IPS-15b (cell line): ENCODE measurements around the gene CRIM1.

Experiments
- H3K27me3 ChIP-seq: one replicate; pipeline ENCODE4 v1.6.1; 2013; ENCODE audit warnings: low read length; ENCODE audit not compliant: control insufficient read depth, insufficient read depth
- H3K36me3 ChIP-seq: one replicate; pipeline ENCODE4 v1.6.1; 2013; ENCODE audit warnings: low read length; ENCODE audit not compliant: control insufficient read depth, insufficient read depth
- H3K4me1 ChIP-seq: one replicate; pipeline ENCODE4 v1.6.1; 2013; ENCODE audit warnings: mild to moderate bottlenecking, low read length; ENCODE audit not compliant: control insufficient read depth, insufficient read depth
- H3K4me3 ChIP-seq: one replicate; pipeline ENCODE4 v1.5.1; 2013; ENCODE audit warnings: low read depth, low read length
- H3K9ac ChIP-seq: one replicate; pipeline ENCODE4 v1.6.1; 2013; ENCODE audit warnings: low read depth, mild to moderate bottlenecking, low read length
- H3K9me3 ChIP-seq: one replicate; pipeline ENCODE4 v1.6.1; 2013; ENCODE audit warnings: mild to moderate bottlenecking, low read length; ENCODE audit not compliant: control insufficient read depth, insufficient read depth

CRIM1 gene

DNA sequence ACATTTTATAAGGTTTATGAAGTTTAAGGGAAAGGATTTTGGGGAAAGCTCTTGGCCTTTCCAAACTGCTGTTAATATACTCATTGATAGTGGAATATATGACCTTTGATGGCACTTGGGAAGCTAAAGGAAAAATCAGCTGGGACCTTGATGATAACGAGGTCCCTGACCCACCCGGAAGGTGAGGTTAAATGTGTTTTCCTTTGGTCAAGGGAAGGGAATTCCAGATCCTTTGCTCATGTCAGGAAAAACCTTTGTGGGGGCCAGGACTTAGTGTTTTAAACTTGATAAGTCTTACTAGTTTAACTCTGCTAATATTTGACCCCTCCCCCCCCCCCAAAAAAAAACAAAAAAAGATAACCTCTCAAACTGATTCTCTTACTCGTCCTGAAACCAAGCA lies 50.7 kb downstream of the CRIM1 start:
- Histone ChIP-seq H3K27me3 (no peaks in the 10 kb centered on the region), H3K4me1 (peaks cover 24% of the 10 kb centered on the region), H3K9ac (no peak overlapping the region), H3K36me3 (no peaks in the 10 kb centered on the region), H3K4me3 (no peak overlapping the region), H3K9me3 (no peaks in the 10 kb centered on the region)

DNA sequence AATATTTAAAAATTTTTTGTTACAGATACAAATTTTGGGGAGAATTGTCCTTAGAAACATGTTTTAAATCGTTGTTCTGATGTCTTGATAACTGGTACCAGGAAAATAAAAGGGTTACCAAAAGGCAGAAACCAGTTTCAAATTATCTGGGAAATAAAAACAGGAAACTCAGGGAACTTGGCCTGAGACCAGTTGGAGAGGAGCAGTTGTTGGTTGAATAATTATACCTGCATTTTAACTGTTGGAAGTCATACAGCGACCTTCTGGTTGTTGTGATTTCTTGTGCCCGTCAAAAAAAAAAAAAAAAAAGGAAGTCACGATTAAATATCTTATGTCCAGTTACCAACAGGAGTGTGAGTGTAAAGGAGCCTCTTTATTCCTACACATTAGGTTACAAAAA lies 51.8 kb downstream of the CRIM1 start:
- Histone ChIP-seq H3K4me3 (no peak overlapping the region), H3K36me3 (no peaks in the 10 kb centered on the region), H3K27me3 (no peaks in the 10 kb centered on the region), H3K4me1 (peaks cover 30% of the 10 kb centered on the region), H3K9me3 (no peaks in the 10 kb centered on the region), H3K9ac (no peak overlapping the region)

DNA sequence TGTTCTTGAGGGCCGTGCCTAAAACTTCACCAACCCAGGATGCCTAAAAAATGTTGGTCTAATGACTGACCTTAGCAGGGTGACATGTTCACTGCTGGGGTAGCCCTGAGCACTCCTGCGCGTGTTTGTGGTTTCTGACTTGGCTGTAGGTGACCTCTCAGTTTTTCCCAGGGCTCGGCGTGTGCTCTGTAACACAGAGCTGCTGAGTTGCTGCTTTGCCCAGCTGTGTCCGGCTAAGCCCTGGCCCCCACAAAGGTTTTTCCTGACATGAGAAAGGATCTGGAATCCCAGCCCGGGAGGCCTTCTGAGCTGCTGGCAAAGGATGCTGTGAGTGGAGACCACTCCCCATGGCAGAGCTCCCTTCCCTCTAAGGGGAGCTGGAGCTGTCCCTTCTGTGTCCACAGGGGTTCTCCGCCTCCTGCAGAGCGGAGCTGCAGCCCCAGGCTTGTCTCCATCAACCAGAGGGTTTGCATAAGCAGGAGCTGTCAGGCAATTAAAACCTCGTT lies 52.7 kb downstream of the CRIM1 start:
- H3K27me3 ChIP-seq: no peaks in the 10 kb centered on the region
- H3K9me3 ChIP-seq: no peaks in the 10 kb centered on the region
- no peak overlapping the region for H3K9ac ChIP-seq
- H3K4me1 ChIP-seq: peaks cover 33% of the 10 kb centered on the region
- no peak overlapping the region for H3K4me3 ChIP-seq
- no peaks in the 10 kb centered on the region for H3K36me3 ChIP-seq

DNA sequence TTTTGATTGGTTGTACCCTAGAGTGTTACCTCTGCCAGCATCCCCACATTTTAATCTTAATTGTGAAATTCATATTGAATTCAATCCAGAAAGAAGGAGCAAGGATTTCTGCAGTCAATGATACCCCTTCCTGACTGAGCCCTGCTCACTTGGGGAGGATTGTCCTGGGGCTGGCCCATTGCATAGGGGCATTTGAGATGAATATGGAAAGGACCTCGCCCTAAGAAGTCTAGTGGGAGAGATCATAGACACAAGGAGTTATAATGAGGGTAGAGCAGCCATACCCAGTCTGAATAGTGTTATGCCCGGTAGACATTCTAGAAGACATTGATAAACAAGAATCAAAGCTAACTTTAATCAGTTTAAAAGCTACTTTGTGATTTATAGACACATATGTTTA lies 53.8 kb downstream of the CRIM1 start:
- Histone ChIP-seq H3K27me3 (no peaks in the 10 kb centered on the region), H3K4me3 (no peak overlapping the region), H3K4me1 (peaks cover 35% of the 10 kb centered on the region), H3K9me3 (no peaks in the 10 kb centered on the region), H3K9ac (no peak overlapping the region), H3K36me3 (no peaks in the 10 kb centered on the region)

DNA sequence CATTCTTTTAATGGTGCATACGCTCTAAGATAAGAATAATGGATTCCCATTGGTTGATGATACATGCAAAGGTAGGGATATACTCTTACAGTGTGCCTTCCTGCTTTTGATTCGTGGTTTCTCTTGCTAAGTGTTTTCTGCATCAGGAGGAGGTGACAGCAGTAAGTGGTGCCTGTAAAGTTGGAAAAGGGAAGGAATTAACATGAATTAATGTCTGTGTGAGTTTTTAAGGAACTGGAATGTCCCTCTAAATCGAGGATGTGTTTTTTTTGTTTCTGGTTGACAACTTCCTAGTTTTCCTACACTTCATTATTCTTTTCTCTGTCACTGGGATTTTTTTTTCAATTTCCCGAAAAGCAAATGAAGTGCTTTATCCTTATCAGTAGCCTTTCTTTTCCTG lies 54.4 kb downstream of the CRIM1 start:
- Histone ChIP-seq H3K4me3 (no peak overlapping the region), H3K4me1 (peaks cover 35% of the 10 kb centered on the region), H3K27me3 (no peaks in the 10 kb centered on the region), H3K9me3 (no peaks in the 10 kb centered on the region), H3K36me3 (no peaks in the 10 kb centered on the region), H3K9ac (no peak overlapping the region)

DNA sequence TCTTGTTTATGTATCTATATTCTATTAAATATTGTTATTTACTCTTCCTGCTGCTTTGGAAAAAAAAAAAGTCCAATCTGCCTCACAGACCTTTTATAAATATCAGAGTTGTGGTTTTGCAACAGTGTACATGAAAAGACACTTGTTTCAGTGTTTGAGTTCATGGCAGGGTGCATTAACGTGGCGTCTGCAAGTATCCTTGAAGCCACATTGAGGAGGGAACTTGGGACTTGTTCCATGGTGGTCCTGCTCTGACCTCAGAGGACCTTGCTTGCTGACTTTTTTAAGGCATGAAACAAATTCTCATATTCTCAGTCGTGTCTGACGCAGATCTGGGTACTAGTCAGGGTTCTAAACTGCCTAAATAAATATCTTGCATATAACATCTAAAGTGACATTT lies 55.1 kb downstream of the CRIM1 start:
- Histone ChIP-seq H3K36me3 (no peaks in the 10 kb centered on the region), H3K4me1 (peaks cover 31% of the 10 kb centered on the region), H3K9me3 (no peaks in the 10 kb centered on the region), H3K27me3 (no peaks in the 10 kb centered on the region), H3K9ac (no peak overlapping the region), H3K4me3 (no peak overlapping the region)

DNA sequence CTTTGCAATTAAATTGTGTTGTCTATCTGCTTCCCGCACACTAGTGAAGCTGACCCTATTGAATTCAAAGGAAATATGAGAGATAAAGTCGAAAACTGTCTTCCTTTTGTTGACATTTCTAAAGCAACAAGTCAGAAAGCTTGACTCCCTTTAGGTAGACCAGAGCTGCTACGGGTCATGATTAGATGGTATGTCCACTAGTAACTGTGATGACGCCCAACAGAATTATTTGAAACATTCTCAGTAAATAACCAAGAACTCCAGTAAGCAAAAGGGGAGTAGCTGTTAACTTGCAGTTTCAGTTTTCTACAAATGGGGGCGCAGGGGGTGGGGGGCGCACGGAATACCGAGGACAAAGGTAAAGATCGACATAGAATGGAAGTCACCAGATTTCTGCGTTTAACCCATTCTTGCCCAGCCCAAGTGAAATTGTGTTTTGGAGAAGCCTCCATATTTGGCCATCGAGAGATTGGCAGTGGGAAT lies 56.4 kb downstream of the CRIM1 start:
- no peaks in the 10 kb centered on the region for H3K9me3 ChIP-seq
- H3K9ac ChIP-seq: peak overlapping the region; percentile 42
- H3K4me1 ChIP-seq: peaks cover 27% of the 10 kb centered on the region
- H3K4me3 ChIP-seq: no peak overlapping the region
- no peaks in the 10 kb centered on the region for H3K27me3 ChIP-seq
- no peaks in the 10 kb centered on the region for H3K36me3 ChIP-seq

DNA sequence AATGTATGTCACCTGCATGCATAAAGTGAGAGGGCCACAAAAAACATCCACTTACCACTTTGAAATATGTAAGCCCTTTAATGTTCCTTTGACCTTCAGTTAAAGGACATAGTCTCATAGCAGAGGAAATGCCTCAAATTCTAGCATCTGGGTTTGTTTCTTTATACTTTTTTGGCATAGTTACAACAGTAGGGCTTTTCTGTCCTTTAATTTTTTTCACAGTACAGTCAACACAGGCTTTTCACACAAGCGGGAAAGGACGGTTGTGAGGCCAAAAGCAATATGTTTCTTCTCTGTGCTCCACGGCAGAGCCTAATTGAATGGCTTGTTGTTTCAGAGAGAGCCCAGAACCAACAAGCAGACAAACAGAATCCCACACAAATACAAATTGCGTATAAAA lies 57.6 kb downstream of the CRIM1 start:
- H3K27me3 ChIP-seq: no peaks in the 10 kb centered on the region
- H3K9ac ChIP-seq: no peak overlapping the region
- H3K36me3 ChIP-seq: no peaks in the 10 kb centered on the region
- H3K9me3 ChIP-seq: no peaks in the 10 kb centered on the region
- H3K4me3 ChIP-seq: no peak overlapping the region
- H3K4me1 ChIP-seq: peaks cover 19% of the 10 kb centered on the region

DNA sequence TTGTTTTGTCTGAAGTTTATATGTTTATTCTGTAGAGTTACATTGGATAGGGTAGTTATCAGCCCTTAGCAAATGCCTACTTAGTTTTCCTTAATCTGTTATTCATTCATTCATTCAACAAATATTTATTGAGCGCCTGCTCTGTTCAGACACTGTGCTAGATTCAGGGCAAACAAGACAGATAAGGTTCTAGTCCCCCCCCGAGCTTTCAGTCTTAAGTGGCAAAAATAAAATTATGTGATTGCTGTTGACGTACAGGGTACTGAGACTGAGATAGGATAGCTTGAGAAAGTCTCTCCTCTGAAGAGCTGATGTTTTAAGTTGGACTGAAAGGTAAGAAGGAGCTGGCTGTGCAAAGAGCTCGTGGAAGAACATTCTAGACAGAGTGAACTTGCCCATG lies 58.7 kb downstream of the CRIM1 start:
- H3K4me3 ChIP-seq: no peak overlapping the region
- H3K4me1 ChIP-seq: peaks cover 18% of the 10 kb centered on the region
- H3K9ac ChIP-seq: no peak overlapping the region
- no peaks in the 10 kb centered on the region for H3K9me3 ChIP-seq
- H3K27me3 ChIP-seq: no peaks in the 10 kb centered on the region
- no peaks in the 10 kb centered on the region for H3K36me3 ChIP-seq

DNA sequence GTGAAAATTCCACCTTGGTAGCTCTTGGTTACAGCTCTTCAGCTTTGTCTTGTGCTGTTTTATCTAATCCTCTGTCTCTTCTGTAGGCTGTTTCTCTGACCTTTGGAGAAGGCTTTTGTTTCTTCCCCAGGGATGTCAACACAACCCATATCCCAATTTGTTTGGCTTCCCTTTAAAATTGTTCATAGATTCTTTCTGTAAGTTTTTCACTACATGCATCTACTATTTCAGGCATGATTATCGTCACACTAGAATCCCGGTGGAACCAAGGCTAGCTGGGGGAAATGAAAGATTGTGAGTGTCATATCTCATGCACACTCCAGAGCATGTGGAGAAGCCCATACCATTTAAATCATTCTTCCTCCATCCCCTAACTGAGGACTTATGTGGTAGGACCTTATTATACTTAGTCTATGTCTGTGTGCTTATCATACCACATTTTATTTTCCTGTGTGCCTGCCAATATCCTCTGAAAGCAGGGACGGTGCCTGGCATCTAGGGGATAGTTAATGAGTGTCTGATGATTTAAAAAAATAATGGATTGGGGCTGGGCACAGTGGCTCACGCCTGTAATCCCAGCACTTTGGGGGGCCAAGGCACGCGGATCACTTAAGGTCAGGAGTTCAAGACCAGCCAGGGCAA lies 59.9 kb downstream of the CRIM1 start:
- Histone ChIP-seq H3K4me1 (peaks cover 11% of the 10 kb centered on the region), H3K4me3 (no peak overlapping the region), H3K36me3 (no peaks in the 10 kb centered on the region), H3K9ac (no peak overlapping the region), H3K27me3 (no peaks in the 10 kb centered on the region), H3K9me3 (no peaks in the 10 kb centered on the region)

DNA sequence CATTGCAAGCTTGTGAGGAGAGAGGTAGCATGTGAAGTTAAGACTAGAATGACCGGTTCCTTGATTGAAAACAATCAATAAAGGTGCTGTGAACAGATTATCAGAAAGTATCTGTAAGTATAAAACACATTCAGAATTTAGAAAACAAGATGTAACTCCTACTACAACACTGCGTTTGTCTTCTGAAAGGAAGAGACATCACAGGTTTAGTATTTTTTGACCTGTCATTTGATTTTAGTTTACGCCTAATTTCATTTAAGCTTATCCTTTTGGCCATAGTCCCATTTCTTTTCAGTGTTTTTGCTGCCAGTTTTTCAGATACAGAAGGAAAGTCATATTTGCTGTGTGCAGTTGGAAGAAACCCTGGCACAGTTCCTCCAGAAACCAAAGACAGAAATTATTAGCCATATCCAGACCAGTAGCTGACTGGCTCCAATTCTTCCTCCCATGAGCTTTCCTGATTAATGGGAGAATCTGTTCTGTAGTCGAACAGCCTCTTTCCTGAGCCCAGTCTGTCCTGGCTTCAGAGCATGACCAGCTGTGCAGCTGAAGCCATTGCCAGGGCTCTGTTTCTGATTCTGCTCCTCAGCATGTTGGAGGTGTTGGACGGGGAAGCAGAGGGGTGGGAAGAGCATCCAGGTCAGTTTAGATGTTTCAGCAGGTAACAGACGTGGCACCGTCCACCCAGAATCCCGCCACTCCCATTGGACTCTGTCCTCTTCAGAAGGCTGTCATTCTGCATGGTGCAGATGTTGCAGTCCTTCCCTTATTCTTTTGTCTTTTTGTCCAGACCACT lies 61.0 kb downstream of the CRIM1 start:
- Histone ChIP-seq H3K9me3 (no peaks in the 10 kb centered on the region), H3K4me1 (peaks cover 17% of the 10 kb centered on the region), H3K36me3 (no peaks in the 10 kb centered on the region), H3K27me3 (no peaks in the 10 kb centered on the region), H3K9ac (no peak overlapping the region), H3K4me3 (no peak overlapping the region)
